AG04449 (cell line): ENCODE results near the gene ETV2.

Experiments used
- CTCF ChIA-PET: fragments of 350-600 bp; formaldehyde crosslinking; extraction: SDS; loops from one replicate; lab custom pipeline; 2021; ENCODE audit warnings: antibody characterized with exemption; lab: Yijun Ruan, JAX
- POLR2A ChIA-PET: fragments of 400-600, 350-600 bp; formaldehyde crosslinking; extraction: SDS; loops from one replicate; lab custom pipeline; 2020; ENCODE audit warnings: antibody characterized with exemption, inconsistent platforms; lab: Yijun Ruan, JAX
- DNase-seq: peaks from one replicate; pipeline ENCODE4 v3.0.0-alpha.2; 2010; ENCODE audit warnings: low read depth, low spot score
- H3K4me3 ChIP-seq: 2 replicates; pipeline ENCODE4 v1.5.1; 2011; ENCODE audit warnings: low read depth, mild to moderate bottlenecking, control low read depth, low read length
- CTCF ChIP-seq: IDR thresholded peaks from one replicate; pipeline ENCODE4 v1.5.1; 2011; ENCODE audit warnings: mild to moderate bottlenecking, moderate library complexity, low read length, control low read depth, inconsistent platforms; ENCODE audit not compliant: insufficient read depth; ENCODE audit errors: missing control alignments

The ETV2 gene

GRCh38 chr19:35655600-35655999 is 14.1 kb downstream of the ETV2 start:
- no peak overlapping the region for H3K4me3 ChIP-seq
- no peak for DNase-seq
- ChIA-PET POLR2A (no interaction called here), CTCF (interaction anchor here (1.2 to 1.3 kb wide), 3 partner anchors 15 to 37 kb away, joined by 3 to 5 read pairs (median 3); no protein-coding TSS in a partner anchor)
- no peak for TF ChIP-seq CTCF

DNA sequence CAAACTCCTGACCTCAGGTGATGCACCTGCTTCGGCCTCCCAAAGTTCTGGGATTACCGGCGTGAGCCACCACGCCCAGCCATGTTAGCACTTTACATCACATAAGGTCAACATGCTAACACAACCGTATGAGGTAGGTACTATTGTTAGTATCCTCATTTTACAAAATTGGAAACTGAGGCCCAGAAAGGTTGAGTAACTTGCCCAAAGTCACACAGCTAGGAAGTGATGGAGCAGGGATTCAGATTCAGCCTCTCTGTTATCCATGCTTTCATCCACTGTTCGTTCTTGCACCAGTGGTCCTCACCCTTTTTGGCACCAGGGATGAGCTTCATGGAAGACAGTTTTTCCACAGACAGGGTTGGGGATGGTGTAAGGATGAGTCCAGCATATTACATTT is 15.2 kb downstream of the ETV2 start:
- POLR2A ChIA-PET: no interaction called here
- no peak for TF ChIP-seq CTCF

GRCh38 chr19:35657904-35658700 is 16.6 kb downstream of the ETV2 start:
- no peak for DNase-seq
- TF ChIP-seq CTCF: no peak
- POLR2A ChIA-PET: no interaction called here
- H3K4me3 ChIP-seq: no peak overlapping the region
- CTCF ChIA-PET: interaction anchor here (1.0 to 1.2 kb wide), 2 partner anchors 9 to 10 kb away, joined by 4 read pairs; partner anchors contain the start of gene COX6B1

More for the DNA sequence above, 15.2 kb downstream of the ETV2 start:
- no peak for DNase-seq
- CTCF ChIA-PET: interaction anchor here (1.0 to 1.2 kb wide), 2 partner anchors 8 to 26 kb away, joined by 3 to 4 read pairs; partner anchors contain the start of gene COX6B1
- H3K4me3 ChIP-seq: no peak overlapping the region

- H3K4me3 ChIP-seq: no peak overlapping the region
- ChIA-PET CTCF (no interaction called here), POLR2A (interaction anchor here (0.6 kb wide), 1 partner anchor 14 kb away, joined by 4 read pairs; the partner anchor contains the start of gene COX6B1)
- DNase-seq: no peak
- no peak for TF ChIP-seq CTCF
Measured at GRCh38 chr19:35661995-35662340, 20.4 kb downstream of the ETV2 start.

GRCh38 chr19:35663981-35664380 is 22.4 kb downstream of the ETV2 start:
- H3K4me3 ChIP-seq: no peak overlapping the region
- ChIA-PET POLR2A (no interaction called here), CTCF (interaction anchor here (0.5 kb wide), 1 partner anchor 28 kb away, joined by 4 read pairs; no protein-coding TSS in a partner anchor)
- no peak for TF ChIP-seq CTCF
- no peak for DNase-seq

GRCh38 chr19:35665157-35665556 is 23.6 kb downstream of the ETV2 start:
- no peak for TF ChIP-seq CTCF
- no peak for DNase-seq
- H3K4me3 ChIP-seq: no peak overlapping the region
- ChIA-PET POLR2A (no interaction called here), CTCF (interaction anchor here (0.7 kb wide), 1 partner anchor 8 kb away, joined by 3 read pairs; no protein-coding TSS in a partner anchor)
